GM21515 (cell line): ENCODE results near the gene GATC.
A peak's percentile ranks its signal among the peaks of the same experiment; 100 is the strongest.
"Not testable (repeated sequence)": the region's sequence is repeated elsewhere in the genome, so short reads cannot be mapped to it uniquely, and the experiment has no call there.

Experiments used
- ATAC-seq: cut with Tn5 transposase; IDR thresholded peaks from one replicate; pipeline ENCODE4 v1.9.1; 2021; ENCODE audit not compliant: unreplicated experiment

Gene GATC

GRCh38 chr12:120468821-120469449, 22.7 kb downstream of the GATC start:
- peak; percentile 35 for ATAC-seq

GRCh38 chr12:120469450-120470149, 23.4 kb downstream of the GATC start, which contains the start of gene SRSF9:
TSS of gene SRSF9 (minus strand) at chr12:120469748. CDS start at chr12:120469609, 139 bp downstream.
- ATAC-seq = peak; percentile 79

GRCh38 chr12:120470150-120470784, 24.0 kb downstream of the GATC start:
- ATAC-seq = no peak

GRCh38 chr12:120472521-120472920, 26.3 kb downstream of the GATC start:
- ATAC-seq = no peak

GRCh38 chr12:120473807-120474615, 27.8 kb downstream of the GATC start:
- ATAC-seq = no peak

GRCh38 chr12:120474616-120474960, 28.3 kb downstream of the GATC start:
- ATAC-seq = no peak

GRCh38 chr12:120475643-120476042, 29.4 kb downstream of the GATC start:
- ATAC-seq = no peak

- ATAC-seq = no peak
Measured at GRCh38 chr12:120479458-120479857, 33.2 kb downstream of the GATC start.

GRCh38 chr12:120480211-120480610, 34.0 kb downstream of the GATC start:
- ATAC-seq = no peak

- no peak for ATAC-seq
Measured at GRCh38 chr12:120481022-120481767, 35.0 kb downstream of the GATC start.

- no peak for ATAC-seq
Measured at GRCh38 chr12:120483621-120484020, 37.4 kb downstream of the GATC start.

GRCh38 chr12:120485961-120486881, 40.0 kb downstream of the GATC start:
- ATAC-seq = no peak

GRCh38 chr12:120487552-120487951, 41.3 kb downstream of the GATC start:
- not testable (repeated sequence) for ATAC-seq

- no peak for ATAC-seq
Measured at GRCh38 chr12:120488057-120488640, 41.9 kb downstream of the GATC start.

GRCh38 chr12:120489018-120489417, 42.8 kb downstream of the GATC start:
- no peak for ATAC-seq

GRCh38 chr12:120490325-120490724, 44.1 kb downstream of the GATC start:
- ATAC-seq = no peak

GRCh38 chr12:120490833-120491512, 44.7 kb downstream of the GATC start:
- ATAC-seq = no peak

GRCh38 chr12:120495186-120495730, 49.0 kb downstream of the GATC start:
- ATAC-seq = no peak
